Common myeloid progenitor, CD34-positive (primary cell): ENCODE results near the gene C9orf50.

Experiments
- CTCF ChIA-PET: fragments of 350-600 bp; sonication (Branson Sonifier 250); formaldehyde crosslinking; loops from one replicate; lab custom pipeline; 2021; ENCODE audit warnings: antibody characterized with exemption; lab: Charles Lee
- POLR2A ChIA-PET: fragments of 350-600 bp; sonication (Branson Sonifier 250); formaldehyde crosslinking; loops from one replicate; lab custom pipeline; 2021; ENCODE audit warnings: antibody characterized with exemption; lab: Charles Lee
- DNase-seq, 3 donors: peaks; one replicate each; pipeline versions ENCODE4 v3.0.0 to v3.0.0-alpha.2; 2013
- H3K27ac ChIP-seq, 2 experiments: 1 replicate in 1 of 2; 2 replicates in 1 of 2; pipeline ENCODE4 v1.7.0; 2013; ENCODE audit warnings: inconsistent platforms in 2 of 2, low read length in 2 of 2, mild to moderate bottlenecking in 2 of 2, low read depth in 1 of 2, moderate library complexity in 1 of 2; ENCODE audit not compliant: severe bottlenecking in 2 of 2, insufficient read depth in 1 of 2, poor library complexity in 1 of 2
- H3K27me3 ChIP-seq, 5 experiments: replicated peaks in 2 of 5; 1 replicate in 3 of 5; 2 replicates in 2 of 5; pipeline versions ENCODE4 v1.6.1 to v1.7.0; 2013; ENCODE audit warnings: low read length in 4 of 5, mild to moderate bottlenecking in 2 of 5, moderate library complexity in 2 of 5, inconsistent platforms in 1 of 5; ENCODE audit not compliant: insufficient read depth in 5 of 5, control insufficient read depth in 4 of 5
- H3K36me3 ChIP-seq, 4 experiments: 1 replicate in 2 of 4; 2 replicates in 2 of 4; pipeline versions ENCODE4 v1.6.1 to v1.7.0; 2013; ENCODE audit warnings: low read length in 3 of 4, control low read depth in 1 of 4, mild to moderate bottlenecking in 1 of 4; ENCODE audit not compliant: control insufficient read depth in 4 of 4, insufficient read depth in 4 of 4
- H3K4me1 ChIP-seq, 4 experiments: 1 replicate in 3 of 4; 2 replicates in 1 of 4; pipeline versions ENCODE4 v1.6.1 to v1.7.1; 2013; ENCODE audit warnings: low read length in 3 of 4, mild to moderate bottlenecking in 3 of 4, control low read depth in 1 of 4, inconsistent platforms in 1 of 4, moderate library complexity in 1 of 4; ENCODE audit not compliant: control insufficient read depth in 4 of 4, insufficient read depth in 4 of 4; ENCODE audit errors: control extremely low read depth in 1 of 4
- H3K4me3 ChIP-seq, 7 experiments: 1 replicate in 4 of 7; 2 replicates in 3 of 7; pipeline versions ENCODE4 v1.5.1 to v1.7.0; 2013; ENCODE audit warnings: mild to moderate bottlenecking in 7 of 7, low read length in 6 of 7, moderate library complexity in 6 of 7, inconsistent platforms in 2 of 7, low read depth in 2 of 7, control low read depth in 1 of 7; ENCODE audit not compliant: insufficient read depth in 4 of 7, control insufficient read depth in 1 of 7; ENCODE audit errors: extremely low read depth in 1 of 7
- H3K9me3 ChIP-seq, 5 experiments: 1 replicate in 4 of 5; 2 replicates in 1 of 5; pipeline versions ENCODE4 v1.6.1 to v1.7.1; 2013; ENCODE audit warnings: low read length in 4 of 5, mild to moderate bottlenecking in 2 of 5, inconsistent platforms in 1 of 5, low read depth in 1 of 5, moderate library complexity in 1 of 5; ENCODE audit not compliant: control insufficient read depth in 4 of 5, insufficient read depth in 2 of 5; ENCODE audit errors: control extremely low read depth in 1 of 5
- WGBS: methylation state at CpG from one replicate; pipeline ENCODE4 v1.1.5; 2013; ENCODE audit not compliant: insufficient coverage; 5-methylcytosine and 5-hydroxymethylcytosine counted together

C9orf50 gene

DNA sequence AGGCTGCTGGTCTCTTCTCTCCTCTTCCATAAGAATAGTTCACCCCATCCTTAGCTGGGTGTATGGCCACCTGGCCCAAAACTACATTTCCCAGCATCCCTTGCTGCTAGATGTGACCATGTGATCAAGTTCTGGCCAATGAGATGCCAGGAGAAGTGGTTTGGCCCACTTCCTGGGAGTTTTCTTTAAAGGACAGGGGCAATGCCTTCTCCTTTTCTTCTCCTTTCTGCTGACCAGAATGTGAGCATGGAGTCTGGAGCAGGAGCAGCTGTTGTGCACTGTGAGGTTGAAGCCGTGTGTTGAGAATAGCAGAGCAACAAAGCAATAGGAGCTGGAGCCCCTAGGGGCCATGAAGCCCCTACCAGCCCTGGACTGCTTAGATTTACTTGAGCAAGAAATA, 36.8 kb downstream of the C9orf50 start:
- POLR2A ChIA-PET, result interaction anchor here (1.1 kb wide), 1 partner anchor 14 kb away, joined by 3 read pairs; no protein-coding TSS in a partner anchor
- no peaks in the 10 kb centered on the region for H3K9me3 ChIP-seq
- peak; percentile 74 to 82 (median 80) for DNase-seq
- no peaks in the 10 kb centered on the region for H3K36me3 ChIP-seq
- WGBS, result 100% methylated on average over 1 of the region's 1 CpG
- H3K27ac ChIP-seq, result no peak overlapping the region
- CTCF ChIA-PET, result interaction anchor here (0.9 to 2.4 kb wide), 4 partner anchors 12 to 87 kb away, joined by 3 to 11 read pairs (median 4); no protein-coding TSS in a partner anchor
- H3K4me3 ChIP-seq, result no peak overlapping the region
- H3K4me1 ChIP-seq, result peaks cover 0 to 44% (median 24%) of the 10 kb centered on the region in 4 experiments
- no peaks in the 10 kb centered on the region for H3K27me3 ChIP-seq

DNA sequence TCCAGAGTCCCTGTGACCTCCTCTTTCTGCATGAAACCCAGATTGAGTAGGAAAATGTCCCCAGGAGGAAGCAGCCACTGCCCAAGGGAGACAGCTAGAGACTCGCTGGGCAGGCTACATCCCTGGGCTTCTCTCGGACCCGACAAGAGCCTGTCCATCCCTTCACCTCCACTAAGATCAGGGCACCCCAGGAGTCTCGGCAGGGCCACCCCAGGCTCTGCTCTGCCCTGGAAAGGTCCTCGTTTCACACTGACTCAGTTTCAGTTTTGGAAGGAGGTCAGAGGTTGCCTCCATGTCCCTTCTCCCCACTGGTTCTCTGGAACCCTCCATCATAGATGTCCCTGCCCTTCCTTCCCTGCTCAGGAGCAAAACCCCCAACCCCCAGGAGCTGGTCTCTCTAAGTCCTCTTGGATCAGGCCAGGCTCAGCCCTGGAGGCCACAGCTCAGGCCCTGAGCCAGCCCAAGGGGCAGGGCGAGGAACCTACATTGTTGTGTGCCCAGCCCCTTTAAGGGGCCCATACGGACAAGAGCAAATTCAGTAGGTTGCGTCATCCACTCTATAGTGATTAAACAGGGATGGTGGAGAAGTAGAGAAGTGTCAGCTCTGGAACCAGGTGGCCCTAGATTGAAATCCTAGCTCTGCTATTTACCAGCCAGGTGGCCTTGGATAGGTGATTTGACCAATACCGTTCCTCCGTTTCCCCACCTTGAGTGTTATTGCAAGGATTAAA, 37.4 kb downstream of the C9orf50 start:
- Histone ChIP-seq H3K27me3 (no peaks in the 10 kb centered on the region), H3K27ac (no peak overlapping the region), H3K4me1 (peaks cover 0 to 44% (median 24%) of the 10 kb centered on the region in 4 experiments), H3K36me3 (no peaks in the 10 kb centered on the region), H3K9me3 (no peaks in the 10 kb centered on the region), H3K4me3 (no peak overlapping the region)
- 78% methylated on average over 6 of the region's 10 CpGs for WGBS
- CTCF ChIA-PET, result interaction anchor here (1.1 to 2.4 kb wide), 3 partner anchors 12 to 86 kb away, joined by 4 to 11 read pairs (median 4); no protein-coding TSS in a partner anchor
- no peak for DNase-seq
- POLR2A ChIA-PET, result no interaction called here

- Histone ChIP-seq H3K9me3 (no peaks in the 10 kb centered on the region), H3K4me3 (no peak overlapping the region), H3K27ac (no peak overlapping the region), H3K4me1 (peaks cover 0 to 44% (median 24%) of the 10 kb centered on the region in 4 experiments), H3K27me3 (no peaks in the 10 kb centered on the region), H3K36me3 (no peaks in the 10 kb centered on the region)
- WGBS, result 70% methylated on average over 2 of the region's 3 CpGs
- ChIA-PET POLR2A (no interaction called here), CTCF (interaction anchor here (1.5 kb wide), 1 partner anchor 28 kb away, joined by 3 read pairs; no protein-coding TSS in a partner anchor)
- DNase-seq, result no peak
These were observed 38.0 kb downstream of the C9orf50 start for GRCh38 chr9:129582855-129583254.

DNA sequence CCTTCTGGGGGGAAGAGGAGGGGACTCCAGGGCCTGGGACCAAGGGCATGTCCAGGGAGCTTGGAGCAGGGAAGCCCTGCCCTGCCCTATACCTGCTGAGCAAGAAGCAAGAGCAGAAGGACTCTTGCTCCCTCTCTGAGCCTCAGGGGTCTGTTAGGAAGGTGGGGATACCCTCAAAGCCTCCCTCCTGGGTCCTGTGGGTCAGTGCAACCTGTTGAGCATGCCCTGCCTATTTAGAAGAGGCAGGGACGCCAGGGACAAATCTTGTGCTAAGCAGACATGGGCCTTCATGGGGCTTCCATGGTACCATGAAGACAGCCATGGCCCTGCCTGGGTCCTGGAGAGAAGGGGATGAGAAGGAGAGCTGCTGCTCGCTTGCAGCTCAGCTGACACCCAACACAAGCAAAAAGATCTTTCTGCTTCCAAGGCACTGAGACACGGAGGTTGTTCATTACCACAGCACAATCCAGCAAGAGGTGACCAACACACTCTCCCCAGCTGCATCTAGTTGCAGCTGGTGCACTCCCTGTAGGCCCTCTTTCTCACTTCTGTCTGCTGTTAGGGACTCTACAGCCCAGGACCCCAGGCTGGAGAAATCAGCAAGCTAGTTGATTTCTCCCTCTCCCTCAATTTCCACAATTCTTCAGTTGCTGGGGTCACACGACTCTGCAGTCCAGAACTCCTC, 39.3 kb downstream of the C9orf50 start:
- Histone ChIP-seq H3K4me3 (no peak overlapping the region), H3K27me3 (no peaks in the 10 kb centered on the region), H3K36me3 (no peaks in the 10 kb centered on the region), H3K27ac (no peak overlapping the region), H3K4me1 (peaks cover 0 to 35% (median 20%) of the 10 kb centered on the region in 4 experiments), H3K9me3 (no peaks in the 10 kb centered on the region)
- DNase-seq, result no peak
- POLR2A ChIA-PET, result no interaction called here
- CTCF ChIA-PET, result interaction anchor here (1.4 to 1.5 kb wide), 4 partner anchors 11 to 27 kb away, joined by 3 to 4 read pairs (median 3); no protein-coding TSS in a partner anchor
- 98% methylated on average over 4 of the region's 4 CpGs for WGBS

DNA sequence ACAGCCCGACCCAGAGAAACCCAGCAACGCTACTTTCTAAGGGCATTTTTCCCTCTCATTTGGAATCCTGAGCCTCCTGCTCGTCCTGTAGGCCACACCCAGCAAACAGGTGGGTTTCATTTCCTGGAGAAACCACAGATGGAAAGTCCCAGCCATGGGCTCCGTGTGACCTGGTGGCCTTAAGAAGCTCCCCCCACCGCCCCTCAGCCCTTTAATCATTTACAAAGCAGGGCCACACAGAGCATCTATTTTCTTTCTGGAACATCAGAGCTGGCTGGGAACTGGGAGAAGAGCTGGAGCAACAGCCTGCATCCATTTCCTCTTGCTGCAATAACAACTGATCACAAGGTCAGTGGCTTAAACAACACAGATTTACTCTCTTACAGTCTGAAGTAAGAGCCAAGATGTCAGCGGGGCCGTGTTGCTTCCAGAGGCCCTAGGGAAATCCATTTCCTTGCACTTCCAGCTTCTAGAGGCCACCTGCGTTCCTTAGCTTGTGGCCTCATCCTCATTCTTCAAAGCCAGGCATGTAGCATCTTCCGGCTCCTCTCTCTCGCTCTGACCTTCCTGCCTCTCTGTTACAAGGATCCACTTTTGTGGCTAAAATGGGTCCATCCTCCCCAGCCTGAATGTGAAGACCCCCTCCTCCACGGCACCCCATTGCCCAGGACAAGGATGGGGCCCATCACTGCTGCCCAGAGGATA, 40.5 kb downstream of the C9orf50 start:
- Histone ChIP-seq H3K9me3 (no peaks in the 10 kb centered on the region), H3K4me3 (peak overlapping the region in 1 of 7 experiments; percentile 12), H3K27me3 (peaks cover 0 to 2% (median 0%) of the 10 kb centered on the region in 5 experiments), H3K27ac (no peak overlapping the region), H3K36me3 (no peaks in the 10 kb centered on the region), H3K4me1 (peaks cover 0 to 28% (median 19%) of the 10 kb centered on the region in 4 experiments)
- ChIA-PET CTCF (interaction anchor here (0.9 to 1.6 kb wide), 5 partner anchors 9 to 29 kb away, joined by 3 to 6 read pairs (median 3); no protein-coding TSS in a partner anchor), POLR2A (interaction anchor here (0.5 kb wide), 1 partner anchor 318 kb away, joined by 6 read pairs; no protein-coding TSS in a partner anchor)
- peak in 2 of 3 donors; percentile 75 to 77 for DNase-seq
- WGBS, result 72% methylated on average over 11 of the region's 11 CpGs

- Histone ChIP-seq H3K27ac (no peak overlapping the region), H3K9me3 (no peaks in the 10 kb centered on the region), H3K4me1 (peaks cover 0 to 21% (median 14%) of the 10 kb centered on the region in 4 experiments), H3K4me3 (no peak overlapping the region), H3K27me3 (peaks cover 0 to 2% (median 0%) of the 10 kb centered on the region in 5 experiments), H3K36me3 (no peaks in the 10 kb centered on the region)
- no peak for DNase-seq
- 100% methylated on average over 3 of the region's 3 CpGs for WGBS
- ChIA-PET CTCF (interaction anchor here (0.7 to 1.6 kb wide), 3 partner anchors 8 to 38 kb away, joined by 3 to 6 read pairs (median 3); no protein-coding TSS in a partner anchor), POLR2A (no interaction called here)
These were observed 41.6 kb downstream of the C9orf50 start for GRCh38 chr9:129579294-129579693.
